Measurements from ENCODE around the gene SLC29A2.

SLC29A2 gene

DNA sequence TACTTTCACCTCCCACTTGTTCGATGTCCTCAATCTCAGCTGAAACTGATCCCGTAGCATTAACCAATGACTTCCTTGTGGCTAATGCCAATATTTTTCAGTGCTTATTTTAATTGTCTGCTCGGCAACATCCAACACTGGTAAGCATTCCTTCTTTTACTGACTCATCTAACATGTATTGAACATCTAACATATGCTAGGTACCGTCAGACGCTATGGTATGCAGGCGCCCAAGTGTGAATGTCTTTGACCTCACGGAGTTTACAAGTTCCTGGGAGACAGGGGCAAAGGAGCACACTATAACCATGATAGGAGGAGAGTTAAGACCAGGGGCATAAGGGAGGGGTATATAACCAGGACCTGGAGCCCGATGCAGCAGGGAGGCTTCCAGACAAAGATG, 28.4 kb downstream of the SLC29A2 start:
- H3K36me3 ChIP-seq (replicated peaks; ENCODE audit: insufficient read depth, low read length) = no peaks in the 10 kb centered on the region
- peaks cover 20% of the 10 kb centered on the region for H3K79me2 ChIP-seq (ENCODE audit: low read length)
- TF ChIP-seq, protein P1, sequence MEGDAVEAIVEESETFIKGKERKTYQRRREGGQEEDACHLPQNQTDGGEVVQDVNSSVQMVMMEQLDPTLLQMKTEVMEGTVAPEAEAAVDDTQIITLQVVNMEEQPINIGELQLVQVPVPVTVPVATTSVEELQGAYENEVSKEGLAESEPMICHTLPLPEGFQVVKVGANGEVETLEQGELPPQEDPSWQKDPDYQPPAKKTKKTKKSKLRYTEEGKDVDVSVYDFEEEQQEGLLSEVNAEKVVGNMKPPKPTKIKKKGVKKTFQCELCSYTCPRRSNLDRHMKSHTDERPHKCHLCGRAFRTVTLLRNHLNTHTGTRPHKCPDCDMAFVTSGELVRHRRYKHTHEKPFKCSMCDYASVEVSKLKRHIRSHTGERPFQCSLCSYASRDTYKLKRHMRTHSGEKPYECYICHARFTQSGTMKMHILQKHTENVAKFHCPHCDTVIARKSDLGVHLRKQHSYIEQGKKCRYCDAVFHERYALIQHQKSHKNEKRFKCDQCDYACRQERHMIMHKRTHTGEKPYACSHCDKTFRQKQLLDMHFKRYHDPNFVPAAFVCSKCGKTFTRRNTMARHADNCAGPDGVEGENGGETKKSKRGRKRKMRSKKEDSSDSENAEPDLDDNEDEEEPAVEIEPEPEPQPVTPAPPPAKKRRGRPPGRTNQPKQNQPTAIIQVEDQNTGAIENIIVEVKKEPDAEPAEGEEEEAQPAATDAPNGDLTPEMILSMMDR (IDR thresholded peaks at IDR 0.05; ENCODE audit: low read length) = no peak
- TF ChIP-seq EZH2 (optimal IDR thresholded peaks at IDR 0.05; ENCODE audit: low read depth, low read length) (no peak), EZH2phosphoT487 (IDR thresholded peaks at IDR 0.05; ENCODE audit: low read length) (no peak)
- H3K4me1 ChIP-seq (ENCODE audit: low read length) = peaks cover 12% of the 10 kb centered on the region
- H3K9me3 ChIP-seq (replicated peaks; ENCODE audit: insufficient read depth, low read length) = no peaks in the 10 kb centered on the region
- no peak overlapping the region for H3K4me2 ChIP-seq (ENCODE audit: low read depth, low read length)
- H3K27ac ChIP-seq (ENCODE audit: low read length) = no peak overlapping the region
- no peak for DNase-seq
- H4K20me1 ChIP-seq (ENCODE audit: insufficient read depth, low read length) = no peaks in the 10 kb centered on the region
- no peak overlapping the region for H3K4me3 ChIP-seq (ENCODE audit: low read length)
- no peaks in the 10 kb centered on the region for H3K9me2 ChIP-seq (replicated peaks; ENCODE audit: insufficient read depth, low read length)
- peaks cover 1% of the 10 kb centered on the region; the same call in 1 of the 2 replicates for H3F3A ChIP-seq (ENCODE audit: insufficient read depth, low read length)
- H3K27me3 ChIP-seq (replicated peaks; ENCODE audit: insufficient read depth, low read length) = no peaks in the 10 kb centered on the region
- no peak overlapping the region for H2AFZ ChIP-seq (ENCODE audit: low read length)
- no peak overlapping the region for H3K9ac ChIP-seq (ENCODE audit: low read length)

DNA sequence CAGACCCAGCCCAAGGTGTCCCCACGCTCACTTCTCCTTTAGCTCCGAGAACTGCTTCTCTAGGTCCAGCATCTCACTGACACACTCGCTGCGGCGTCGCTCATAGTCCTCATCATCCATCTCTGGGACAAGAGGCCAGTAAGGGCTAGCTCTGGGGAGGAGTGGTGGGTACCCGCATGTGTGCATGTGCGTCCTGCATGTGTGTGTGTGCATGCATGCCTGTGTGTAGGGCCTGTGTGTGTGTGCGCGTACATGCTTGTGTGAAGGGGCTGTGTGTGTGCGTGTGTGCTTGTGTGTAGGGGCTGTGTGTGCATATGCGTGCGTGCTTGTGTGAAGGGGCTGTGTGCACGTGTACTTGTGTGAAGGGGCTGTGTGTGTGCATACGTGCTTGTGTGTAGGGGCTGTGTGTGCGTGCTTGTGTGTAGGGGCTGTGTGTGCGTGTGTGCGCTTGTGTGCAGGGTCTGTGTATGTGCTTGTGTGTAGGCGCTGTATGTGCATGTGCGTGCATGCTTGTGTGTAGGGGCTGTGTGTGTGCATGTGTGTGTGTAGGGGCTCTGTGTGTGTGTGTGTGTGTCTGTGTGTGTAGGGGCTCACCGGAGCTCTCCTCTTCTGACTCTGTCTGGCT, 29.9 kb downstream of the SLC29A2 start:
- Histone ChIP-seq H3K9ac (ENCODE audit: low read length) (no peak overlapping the region), H3K27me3 (replicated peaks; ENCODE audit: insufficient read depth, low read length) (no peaks in the 10 kb centered on the region), H3K9me3 (replicated peaks; ENCODE audit: insufficient read depth, low read length) (no peaks in the 10 kb centered on the region), H3F3A (ENCODE audit: insufficient read depth, low read length) (no peaks in the 10 kb centered on the region), H3K27ac (ENCODE audit: low read length) (no peak overlapping the region), H3K4me3 (ENCODE audit: low read length) (no peak overlapping the region), H2AFZ (ENCODE audit: low read length) (no peak overlapping the region), H3K4me1 (ENCODE audit: low read length) (peaks cover 9% of the 10 kb centered on the region), H3K36me3 (replicated peaks; ENCODE audit: insufficient read depth, low read length) (no peaks in the 10 kb centered on the region), H3K4me2 (ENCODE audit: low read depth, low read length) (no peak overlapping the region), H3K9me2 (replicated peaks; ENCODE audit: insufficient read depth, low read length) (no peaks in the 10 kb centered on the region), H4K20me1 (ENCODE audit: insufficient read depth, low read length) (no peaks in the 10 kb centered on the region), H3K79me2 (ENCODE audit: low read length) (peaks cover 20% of the 10 kb centered on the region)
- DNase-seq = no peak
- TF ChIP-seq EZH2 (optimal IDR thresholded peaks at IDR 0.05; ENCODE audit: low read depth, low read length) (no peak), EZH2phosphoT487 (IDR thresholded peaks at IDR 0.05; ENCODE audit: low read length) (no peak)
- TF ChIP-seq, protein P1 (IDR thresholded peaks at IDR 0.05; ENCODE audit: low read length) = no peak

DNA sequence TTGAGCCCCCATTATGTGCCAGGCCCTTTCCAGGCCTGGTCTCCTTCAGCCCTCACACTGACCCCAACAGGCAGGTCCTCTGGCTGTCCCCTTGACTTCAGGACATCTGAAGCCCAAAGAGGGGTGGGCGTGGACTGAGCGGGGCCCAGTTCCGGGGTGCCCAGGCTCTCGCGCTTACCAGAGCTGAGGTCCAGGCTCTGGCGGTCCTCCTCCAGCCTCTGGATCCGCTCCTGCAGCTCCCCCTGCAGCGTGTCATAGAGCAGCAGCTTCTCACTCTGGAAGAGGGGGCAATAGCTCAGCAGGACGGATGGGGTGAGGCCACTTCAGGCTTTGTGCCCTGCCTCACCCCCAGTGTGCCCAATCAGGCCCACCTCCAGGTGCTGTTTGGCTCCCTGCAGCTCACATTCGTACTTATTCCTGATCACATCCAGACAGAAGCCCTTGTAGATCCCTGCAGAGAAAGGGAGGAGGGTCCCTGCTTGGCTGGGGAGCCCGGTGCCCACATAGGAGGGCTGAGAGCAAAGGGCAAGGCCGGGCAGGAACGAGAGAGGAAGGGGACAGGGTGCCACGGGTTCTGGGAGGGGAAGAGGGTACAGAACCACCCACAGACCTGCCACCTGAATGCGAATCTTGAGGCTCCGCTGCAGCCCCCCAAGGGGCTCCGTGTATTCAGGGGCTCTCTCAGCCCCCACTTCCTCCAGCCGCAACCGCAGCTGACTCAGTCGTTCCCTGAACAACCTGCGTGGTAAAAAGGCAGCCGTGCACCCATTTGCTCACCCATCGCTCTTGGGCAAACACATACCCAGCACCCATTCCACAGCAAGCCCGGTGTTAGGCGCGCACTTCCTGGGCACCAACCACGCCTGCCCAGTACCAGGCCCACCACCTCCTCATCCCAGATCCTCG, 30.7 kb downstream of the SLC29A2 start:
- Histone ChIP-seq H3K79me2 (ENCODE audit: low read length) (peaks cover 20% of the 10 kb centered on the region), H2AFZ (ENCODE audit: low read length) (no peak overlapping the region), H3K36me3 (replicated peaks; ENCODE audit: insufficient read depth, low read length) (no peaks in the 10 kb centered on the region), H3K9ac (ENCODE audit: low read length) (no peak overlapping the region), H3K27ac (ENCODE audit: low read length) (no peak overlapping the region), H4K20me1 (ENCODE audit: insufficient read depth, low read length) (no peaks in the 10 kb centered on the region), H3K9me2 (replicated peaks; ENCODE audit: insufficient read depth, low read length) (no peaks in the 10 kb centered on the region), H3K27me3 (replicated peaks; ENCODE audit: insufficient read depth, low read length) (no peaks in the 10 kb centered on the region; the same call in 1 of the 2 replicates), H3K4me1 (ENCODE audit: low read length) (peaks cover 9% of the 10 kb centered on the region), H3K9me3 (replicated peaks; ENCODE audit: insufficient read depth, low read length) (no peaks in the 10 kb centered on the region), H3K4me3 (ENCODE audit: low read length) (no peak overlapping the region), H3K4me2 (ENCODE audit: low read depth, low read length) (no peak overlapping the region), H3F3A (ENCODE audit: insufficient read depth, low read length) (no peaks in the 10 kb centered on the region)
- DNase-seq = no peak
- no peak for TF ChIP-seq EZH2 (optimal IDR thresholded peaks at IDR 0.05; ENCODE audit: low read depth, low read length)
- TF ChIP-seq, protein P1 (IDR thresholded peaks at IDR 0.05; ENCODE audit: low read length) = no peak
- TF ChIP-seq EZH2phosphoT487 (IDR thresholded peaks at IDR 0.05; ENCODE audit: low read length) = no peak
